Measurements from ENCODE around the gene CCR5AS.
"Not testable (repeated sequence)": the region's sequence is repeated elsewhere in the genome, so short reads cannot be mapped to it uniquely, and the experiment has no call there.

The CCR5AS gene

DNA sequence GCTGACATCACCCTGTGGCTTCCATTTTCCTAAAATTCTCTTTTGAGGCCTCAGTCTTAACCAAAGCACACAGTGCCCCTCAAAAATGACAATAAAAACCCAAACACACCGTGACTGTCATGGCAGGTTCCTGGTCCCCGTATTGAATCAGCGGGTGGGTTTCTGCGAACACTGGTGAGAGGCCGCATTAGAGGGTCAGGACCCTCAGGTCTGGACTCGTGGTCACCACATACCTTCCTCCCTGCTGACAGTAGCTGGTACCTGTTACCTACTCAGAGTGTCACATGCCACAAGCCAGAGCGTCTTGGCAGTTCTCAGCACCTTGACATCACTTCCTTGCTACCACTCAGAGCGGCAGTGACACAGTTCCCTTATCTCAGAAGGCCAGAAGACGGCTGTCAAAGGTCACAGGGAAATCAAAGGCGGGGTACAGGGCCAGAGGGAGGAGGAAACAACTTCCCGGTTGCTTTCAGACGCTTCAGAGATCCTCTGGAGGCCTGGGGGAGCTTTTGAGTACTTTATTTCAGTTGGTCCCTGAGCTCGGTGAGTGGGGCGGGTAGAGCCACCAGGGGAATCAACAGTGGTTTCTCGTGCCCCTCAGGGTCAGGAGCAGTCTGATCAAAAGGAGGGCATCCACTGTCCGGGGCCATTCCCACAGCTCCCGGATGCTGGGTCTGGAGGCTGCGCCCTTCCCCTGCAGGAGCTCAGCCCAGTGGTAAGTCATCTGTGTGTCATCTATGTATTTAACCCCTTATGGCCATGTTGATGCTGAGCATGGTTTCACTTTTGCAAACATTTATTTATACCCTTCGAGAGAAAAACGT, at the start of gene CCR5AS, which contains the start of gene CCRL2:
TSS of gene CCR5AS (minus strand) at position 279 of the 824 bp plus-strand sequence.
TSS of gene CCRL2 (plus strand) at position 472 of the 824 bp plus-strand sequence. CDS start 821 bp downstream, outside the sequence.
- no peak for DNase-seq

DNA sequence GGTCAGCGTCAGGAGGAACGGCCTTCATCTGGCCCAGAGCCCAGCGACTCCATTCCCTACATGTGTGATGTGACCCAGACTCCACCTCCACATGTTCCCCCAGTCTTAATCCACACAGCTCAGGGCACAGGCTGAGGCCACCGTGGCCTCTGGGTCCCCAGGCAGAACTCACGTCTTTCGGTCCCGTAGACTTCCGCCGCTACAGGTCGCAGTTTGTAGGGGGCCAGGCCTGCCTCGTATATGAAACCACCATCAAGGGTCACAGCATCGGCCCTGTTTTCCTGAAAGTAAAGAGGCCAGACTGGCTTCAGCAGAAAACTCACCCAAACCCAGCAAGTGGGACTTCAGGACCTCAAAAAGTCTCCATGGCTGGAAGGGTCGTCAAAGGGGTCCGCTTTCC, 49.3 kb upstream of the CCR5AS start:
- DNase-seq: no peak

DNA sequence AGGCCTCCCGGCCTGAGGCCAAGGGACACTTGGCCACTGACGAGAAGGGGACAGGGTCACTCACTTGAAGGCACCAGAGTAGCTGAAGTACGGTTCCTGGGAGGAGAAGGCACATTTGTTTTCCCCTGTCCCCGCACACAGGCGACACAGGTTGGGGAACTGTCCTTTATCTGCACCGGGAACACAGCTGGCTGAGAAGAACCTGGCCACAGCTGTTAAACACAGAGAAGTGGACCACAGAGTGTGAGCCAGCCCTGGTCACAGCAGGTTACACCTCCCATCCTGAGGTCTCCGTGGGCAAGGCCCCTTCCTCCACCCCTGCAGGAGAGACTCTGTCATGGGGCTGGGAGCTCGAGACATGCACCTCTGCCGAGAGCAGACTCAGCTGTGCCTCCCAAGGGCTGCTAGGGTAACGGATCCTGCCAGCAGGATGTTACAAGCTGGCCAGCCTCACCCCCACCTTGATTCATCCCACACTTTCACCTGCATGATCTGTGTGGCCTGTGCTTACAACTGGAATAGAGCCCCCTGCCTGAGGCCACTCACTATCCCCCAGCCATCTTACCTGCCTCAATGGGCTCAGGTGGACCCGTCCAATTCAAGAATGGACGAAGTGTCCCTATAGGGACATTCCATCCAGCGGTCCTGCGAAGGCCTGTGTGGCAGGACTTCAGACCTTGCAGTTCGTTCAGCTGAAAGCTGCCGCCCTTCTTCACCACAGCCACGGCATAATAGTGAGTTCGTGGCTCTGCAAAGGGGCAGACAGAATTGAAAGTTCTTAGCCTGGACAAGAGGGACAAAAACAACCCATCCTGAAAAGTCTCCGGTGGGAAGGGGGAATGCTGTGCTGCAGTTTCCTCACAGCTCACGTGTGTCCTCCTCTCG, 48.6 kb upstream of the CCR5AS start:
- no peak for DNase-seq

DNA sequence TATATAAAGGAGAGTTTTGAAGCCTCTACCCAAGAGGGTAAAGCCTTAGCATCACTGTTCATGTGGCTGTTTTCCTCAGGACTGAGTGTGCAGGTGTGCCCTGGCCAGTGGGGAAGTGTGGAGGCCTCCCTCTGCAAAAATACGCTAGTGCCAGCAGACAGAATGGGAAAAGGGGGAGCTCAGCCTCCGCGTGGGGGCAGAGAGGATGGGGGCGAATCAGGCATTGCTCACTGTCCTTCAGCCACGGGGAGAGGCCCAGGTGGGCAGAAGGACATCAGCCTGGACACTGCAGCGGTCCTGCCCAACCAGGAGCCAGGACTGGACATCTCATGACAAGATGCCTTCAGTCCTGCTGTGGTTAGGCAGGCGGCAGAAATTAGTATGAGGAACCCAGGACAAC, 47.7 kb upstream of the CCR5AS start:
- no peak for DNase-seq

DNA sequence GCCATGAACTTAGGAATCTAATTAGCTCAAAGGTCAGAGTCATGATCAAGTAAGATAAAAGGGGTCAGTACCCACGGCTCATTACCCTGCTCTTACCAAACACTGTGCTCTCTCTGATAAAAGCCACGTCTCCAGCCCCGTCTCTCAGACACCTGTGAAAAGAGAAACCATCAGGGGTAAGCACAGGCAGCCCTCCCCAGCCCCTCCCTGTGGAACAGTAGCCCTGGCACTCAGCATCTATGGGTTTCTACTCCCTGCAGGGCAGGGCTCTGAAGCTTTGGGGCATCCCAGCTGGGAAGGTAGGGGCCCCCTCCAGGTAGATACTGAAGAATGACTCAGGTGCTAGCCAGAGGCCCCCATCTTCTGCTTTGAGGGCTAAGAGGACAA, 47.3 kb upstream of the CCR5AS start:
- no peak for DNase-seq

DNA sequence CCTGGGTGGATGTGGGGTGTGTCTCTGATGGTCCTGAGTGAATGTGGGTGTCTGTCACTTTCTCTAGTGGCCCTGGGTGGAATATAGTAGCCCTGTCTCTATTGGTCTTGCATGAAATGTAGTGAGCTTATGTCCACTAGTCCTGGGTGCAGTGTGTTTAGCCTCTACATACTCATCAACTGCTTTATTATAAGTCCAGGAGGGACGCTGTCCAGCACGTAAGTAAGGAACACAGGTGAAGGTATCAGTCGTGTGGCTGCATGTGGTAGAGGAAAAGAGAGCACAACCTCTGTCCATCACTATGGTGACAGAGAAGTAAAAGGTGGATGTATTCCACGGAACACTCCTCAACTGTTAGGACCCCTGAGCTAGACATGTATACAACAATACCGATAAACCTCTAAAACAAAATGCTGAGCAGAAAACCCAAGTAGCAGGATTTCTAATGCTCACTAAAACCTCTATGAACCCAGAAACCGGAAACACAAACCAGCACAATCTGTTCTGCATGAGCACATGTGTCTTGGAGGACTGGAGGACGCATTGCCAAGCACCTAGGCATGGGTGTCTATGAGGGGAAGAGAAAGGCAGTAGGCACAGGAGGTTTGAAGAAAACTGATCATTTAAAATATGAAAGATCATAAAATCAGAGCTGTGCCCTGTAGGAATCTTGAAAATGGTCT, 46.8 kb upstream of the CCR5AS start:
- no peak for DNase-seq

DNA sequence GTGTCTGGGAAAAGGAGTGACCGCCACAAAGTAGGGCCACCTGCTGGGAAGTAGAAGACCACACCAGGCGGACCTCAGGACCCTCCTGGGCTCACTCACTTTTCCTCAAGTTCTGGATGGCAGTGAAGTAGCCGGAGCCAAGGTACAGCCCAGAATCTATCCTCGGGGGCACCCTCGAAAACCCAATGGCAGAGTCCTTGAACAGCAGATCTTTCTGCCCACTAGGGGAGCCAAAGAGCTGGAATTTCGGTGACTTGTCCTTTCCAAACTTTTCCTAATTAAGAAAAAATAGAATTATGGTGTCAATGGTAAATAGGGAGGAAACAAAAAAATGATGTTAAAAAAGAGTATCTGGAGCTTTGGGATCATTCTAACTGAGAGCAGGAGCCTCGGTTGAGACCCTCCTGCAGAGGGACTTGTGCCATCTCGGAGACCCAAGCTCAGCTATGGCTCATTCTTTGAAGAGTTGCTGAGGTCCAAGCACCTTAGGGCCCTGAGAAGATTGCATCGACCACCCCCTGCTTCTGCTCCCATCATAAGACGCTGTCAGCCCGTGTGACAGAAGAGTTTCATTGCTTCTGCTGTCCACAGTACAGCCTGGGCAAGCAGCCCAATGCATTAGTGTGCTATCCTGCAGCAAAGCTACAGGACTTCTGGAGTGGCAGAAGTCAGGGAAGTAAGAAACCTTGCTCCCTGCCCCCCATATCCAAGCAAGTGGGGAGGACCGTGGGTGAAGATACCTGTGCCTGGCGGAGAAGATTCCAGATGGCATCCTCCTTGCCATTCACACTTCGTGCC, 43.1 kb upstream of the CCR5AS start:
- DNase-seq: no peak

DNA sequence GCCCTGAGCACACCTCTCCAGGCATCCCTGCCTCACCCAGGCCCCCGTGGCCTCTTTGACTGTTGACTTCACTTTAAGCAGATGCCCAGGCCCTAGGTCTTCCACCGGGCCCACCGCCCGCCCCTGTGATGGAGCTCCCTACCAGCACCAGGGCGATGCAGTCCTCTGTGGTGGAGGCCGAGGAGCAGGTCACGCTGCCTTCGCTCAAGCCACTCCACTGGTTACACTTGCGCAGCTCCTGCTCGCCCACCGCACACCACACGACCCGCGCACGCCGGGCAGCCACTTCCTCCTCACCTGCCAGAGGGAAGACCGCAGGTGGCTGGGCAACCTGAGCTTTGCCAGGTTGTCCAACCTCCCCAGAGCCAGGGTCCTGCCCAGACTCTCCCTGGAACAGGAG, 41.9 kb upstream of the CCR5AS start:
- no peak for DNase-seq

DNA sequence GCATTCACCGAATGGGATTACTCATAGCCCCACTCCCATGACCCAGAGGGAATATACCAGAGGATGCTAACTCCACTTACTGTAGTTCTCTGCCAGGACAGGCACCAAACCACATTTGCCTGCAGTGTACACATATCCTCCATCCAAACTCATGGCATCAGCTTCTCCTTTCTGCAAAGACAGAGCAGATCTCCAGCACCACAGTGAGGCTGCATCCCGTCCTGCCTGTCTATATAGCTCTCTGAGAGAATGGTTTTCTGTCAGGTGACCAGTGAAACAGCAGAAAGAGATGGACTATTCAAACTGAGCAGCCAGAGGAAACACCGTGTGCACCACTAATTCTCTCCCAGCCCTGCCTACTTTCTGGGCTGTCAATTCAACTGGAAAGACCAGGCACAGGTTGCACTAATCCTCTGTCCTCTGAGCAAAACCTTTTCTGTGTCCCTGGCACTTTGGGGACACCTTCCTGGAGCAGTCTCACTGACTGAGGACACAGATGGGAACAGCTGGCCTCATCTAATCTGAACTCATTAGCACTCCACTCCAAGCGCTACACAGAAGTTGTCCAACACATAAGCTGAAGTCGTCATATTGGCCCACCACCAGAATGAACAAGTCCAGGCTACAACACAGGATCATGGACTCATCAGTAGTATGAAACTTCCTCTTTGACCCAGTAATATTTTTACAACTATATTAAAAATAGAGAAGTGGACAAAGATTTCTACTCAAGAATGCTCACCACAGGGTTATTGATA, 40.5 kb upstream of the CCR5AS start:
- no peak for DNase-seq

DNA sequence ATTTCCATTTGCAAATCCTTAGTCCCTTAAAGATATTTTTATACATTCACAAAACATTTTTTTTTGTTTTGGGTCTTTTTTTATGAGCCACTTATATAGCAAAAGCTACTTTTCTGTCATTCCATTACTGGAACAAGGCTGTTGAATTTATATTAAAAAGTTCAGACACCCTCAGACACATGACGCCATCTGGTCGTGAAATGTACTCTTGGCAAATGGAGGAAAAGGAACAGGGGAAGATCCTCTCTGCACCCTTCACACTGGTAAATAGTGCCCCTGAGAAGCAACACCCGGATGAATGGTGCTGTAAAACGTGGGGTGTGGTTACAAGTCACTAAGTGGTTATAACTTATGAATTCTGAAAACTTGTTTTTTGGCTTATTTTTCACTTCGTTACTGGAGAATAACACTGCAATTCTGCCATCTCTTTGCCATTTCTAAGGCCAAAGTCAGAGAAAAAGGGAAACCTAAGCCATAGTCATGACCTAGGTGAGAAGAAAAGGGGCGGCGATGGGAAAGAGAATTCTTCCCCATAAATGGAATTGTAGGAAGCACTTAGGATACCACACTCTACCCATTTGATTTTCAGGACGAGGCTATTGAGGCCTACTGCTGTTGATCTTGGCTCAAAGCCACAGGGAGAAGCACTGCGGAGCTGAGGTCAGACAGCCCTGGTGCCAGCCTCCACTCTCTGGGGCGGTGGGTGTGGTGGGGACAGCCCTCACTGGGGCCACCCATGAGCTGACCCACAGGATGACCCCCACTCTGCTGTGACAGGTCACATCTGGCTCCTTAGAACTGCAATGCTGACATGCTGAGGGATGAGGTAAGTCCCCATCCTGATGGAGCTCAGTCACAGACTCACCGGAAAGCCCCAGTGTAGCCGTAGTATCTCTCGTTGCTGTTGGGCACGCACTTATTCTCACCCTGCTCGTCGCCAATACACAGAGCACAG, 36.0 kb upstream of the CCR5AS start:
- DNase-seq: peak in 2 of 3 experiments; percentile 19 to 78

DNA sequence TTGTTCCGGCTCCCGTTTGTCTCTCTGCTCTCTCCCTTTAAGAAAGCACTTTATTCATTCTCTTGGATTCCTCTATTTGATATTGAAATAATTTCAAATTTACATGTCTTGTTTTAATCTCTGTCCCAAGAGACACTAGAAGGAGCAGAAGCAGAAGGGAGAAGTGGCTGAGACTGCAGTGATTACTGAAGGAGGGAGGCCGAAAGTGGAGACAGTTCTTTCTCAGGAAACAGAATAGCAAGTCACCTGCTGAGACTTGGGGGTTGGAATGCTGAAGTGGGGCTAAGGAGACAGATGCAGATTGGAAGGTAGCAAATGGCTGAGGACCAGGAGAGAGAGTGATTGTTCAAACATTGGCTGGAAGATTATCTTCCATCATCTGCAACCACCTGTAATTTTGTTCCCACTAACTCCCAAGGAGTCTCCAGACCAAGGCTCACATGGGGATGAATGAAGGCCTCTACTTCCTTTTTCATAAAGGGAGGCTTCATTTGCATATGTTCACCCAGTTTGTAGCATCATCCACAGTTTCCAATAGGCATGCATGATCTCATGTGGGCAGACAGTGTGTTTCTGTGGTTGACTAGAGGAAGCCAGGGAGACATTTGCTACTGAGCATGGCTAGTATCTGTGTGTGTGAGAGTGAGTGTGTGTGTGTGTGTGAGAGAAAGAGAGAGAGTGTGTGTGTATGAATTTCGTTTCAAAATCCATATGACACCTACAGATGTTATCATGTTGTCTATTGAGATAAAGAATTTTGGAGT, 33.8 kb upstream of the CCR5AS start:
- DNase-seq: peak in 2 of 3 experiments; percentile 4 to 15

DNA sequence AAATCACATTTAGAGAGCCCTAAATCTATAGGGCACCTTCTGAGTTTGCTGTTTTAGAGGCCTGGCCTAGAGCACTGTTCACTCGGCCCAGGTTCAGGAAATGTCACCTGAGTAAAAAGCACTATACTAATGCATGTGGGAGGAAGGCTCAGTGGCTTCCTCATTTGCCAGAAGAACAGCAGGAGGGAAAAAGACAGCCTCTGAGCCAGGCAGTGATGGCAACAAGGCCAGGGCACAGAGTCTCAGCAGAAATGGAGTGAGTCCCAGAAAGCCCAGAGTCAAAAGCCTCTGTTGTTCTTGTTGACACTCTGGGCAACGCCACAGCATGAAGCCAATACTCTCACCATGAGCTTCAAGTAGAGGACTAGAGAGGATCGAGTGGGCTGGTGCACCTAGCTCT, 32.0 kb upstream of the CCR5AS start:
- DNase-seq: no peak

DNA sequence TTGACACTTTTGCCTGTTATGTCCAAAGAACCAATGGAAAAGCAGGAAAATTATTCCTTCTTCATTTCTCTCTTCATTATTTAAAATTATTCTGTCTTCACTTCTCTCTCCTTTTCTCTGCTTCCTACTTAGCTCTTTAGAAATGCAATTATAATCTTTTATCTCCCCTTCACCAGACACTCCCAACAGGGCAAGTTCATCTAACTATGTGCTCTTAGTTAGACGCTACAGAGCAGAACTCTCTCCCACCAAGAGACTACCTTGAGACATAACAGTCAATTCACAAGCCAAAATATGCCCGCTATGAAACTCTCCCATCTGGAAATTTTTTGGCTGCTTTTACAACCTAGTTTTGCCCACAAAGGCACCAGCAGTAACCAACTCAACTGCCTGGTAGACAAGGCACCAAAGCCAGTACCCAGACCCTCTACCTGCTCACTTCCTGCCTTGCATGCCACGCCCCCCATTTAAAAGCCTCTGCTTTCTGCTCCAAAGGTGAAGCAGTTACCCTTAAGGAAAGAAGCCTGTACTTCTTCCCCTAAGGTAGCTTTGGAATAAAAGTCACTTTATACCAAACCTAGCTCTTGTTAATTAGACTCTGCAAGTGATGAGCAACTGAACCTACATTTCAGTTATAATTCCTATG, 28.3 kb upstream of the CCR5AS start:
- no peak for DNase-seq

DNA sequence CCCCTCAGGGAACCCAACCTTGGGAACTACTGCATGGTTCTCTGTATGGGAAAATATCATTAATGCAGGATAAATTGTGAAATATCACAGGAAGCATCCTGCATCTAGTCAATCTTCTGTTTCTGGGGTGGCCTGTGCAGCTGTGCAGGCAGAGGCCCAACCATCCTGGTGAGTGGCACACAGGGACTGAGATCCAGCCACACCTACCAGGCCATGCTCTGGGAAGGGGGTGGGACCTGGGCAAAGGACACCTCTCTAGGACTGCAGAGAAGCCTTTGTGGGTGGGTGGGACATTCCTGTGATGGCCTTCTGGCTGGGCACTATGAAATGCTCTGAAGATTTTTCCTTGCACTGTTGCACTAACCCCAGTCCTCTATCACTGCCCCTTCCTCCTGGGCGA, 27.0 kb upstream of the CCR5AS start:
- DNase-seq: no peak

DNA sequence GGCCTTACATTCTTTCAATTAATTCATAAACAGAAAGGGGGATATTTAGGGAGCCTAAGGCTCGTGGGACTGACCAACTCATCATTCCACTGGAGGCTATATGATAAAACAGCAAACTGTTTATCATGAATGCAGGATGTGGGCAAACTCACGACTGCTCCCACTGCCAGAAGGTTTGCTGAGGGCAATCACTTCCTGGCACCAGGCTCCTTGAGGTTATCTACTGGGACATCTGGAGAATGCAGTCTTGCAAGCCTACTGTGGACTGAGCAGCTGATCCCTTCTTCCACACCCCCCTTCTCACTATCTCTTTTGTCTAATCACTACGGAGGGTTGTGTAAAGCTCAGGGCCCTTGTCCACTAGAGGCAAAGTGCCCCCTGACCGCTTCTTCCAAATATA, 26.3 kb upstream of the CCR5AS start:
- DNase-seq: not testable (repeated sequence)

DNA sequence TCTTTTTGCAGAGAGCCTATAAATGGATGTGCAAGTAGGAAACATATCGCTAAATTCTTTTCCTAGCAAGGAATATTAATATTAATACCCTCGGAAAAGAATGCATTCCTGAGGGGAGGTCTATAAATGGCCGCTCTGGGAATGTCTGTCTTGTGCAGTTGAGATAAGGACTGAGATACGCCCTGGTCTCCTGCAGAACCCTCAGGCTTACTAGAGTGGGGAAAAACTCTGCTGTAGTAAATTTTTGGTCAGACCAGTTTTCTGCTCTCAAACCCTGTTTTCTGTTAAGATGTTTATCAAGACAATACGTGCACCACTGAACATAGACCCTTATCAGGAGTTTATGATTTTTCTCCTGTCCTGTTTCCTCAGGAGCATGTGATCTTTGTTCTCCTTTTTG, 25.0 kb upstream of the CCR5AS start:
- DNase-seq: not testable (repeated sequence)

DNA sequence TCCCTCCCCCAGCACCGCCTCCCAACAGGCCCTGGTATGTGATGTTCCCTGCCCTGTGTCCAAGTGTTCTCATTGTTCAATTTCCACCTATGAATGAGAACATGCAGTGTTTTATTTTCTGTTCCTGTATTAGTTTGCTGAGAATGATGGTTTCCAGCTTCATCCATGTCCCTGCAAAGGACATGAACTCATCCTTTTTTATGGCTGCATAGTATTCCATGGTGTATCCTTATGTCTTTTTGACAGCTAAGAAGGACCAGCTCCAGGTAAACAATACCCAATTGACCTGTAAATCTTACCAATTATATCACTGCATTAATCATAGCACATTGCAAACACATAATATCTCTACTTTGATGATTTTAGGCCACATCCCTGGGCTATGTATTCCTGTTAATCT, 24.0 kb upstream of the CCR5AS start:
- DNase-seq: not testable (repeated sequence)

DNA sequence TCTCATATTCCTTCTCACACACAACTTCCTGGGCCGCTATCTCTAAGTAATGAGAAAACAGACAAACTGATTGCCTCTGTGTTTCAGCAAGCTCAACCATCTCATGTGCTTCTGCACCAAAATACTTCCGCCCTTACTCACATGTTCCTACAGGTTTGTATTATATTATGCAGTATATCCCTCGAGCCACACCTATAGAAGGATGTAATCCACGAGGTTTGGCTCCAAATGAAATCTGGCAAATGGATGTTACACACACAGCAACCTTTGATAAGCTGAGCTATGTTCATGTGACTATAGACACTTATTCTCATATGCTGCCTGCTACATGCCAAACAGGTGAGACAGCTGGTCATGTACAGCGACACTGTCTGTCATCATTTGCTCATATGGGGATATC, 22.8 kb upstream of the CCR5AS start:
- DNase-seq: peak in 1 of 3 experiments; percentile 31

DNA sequence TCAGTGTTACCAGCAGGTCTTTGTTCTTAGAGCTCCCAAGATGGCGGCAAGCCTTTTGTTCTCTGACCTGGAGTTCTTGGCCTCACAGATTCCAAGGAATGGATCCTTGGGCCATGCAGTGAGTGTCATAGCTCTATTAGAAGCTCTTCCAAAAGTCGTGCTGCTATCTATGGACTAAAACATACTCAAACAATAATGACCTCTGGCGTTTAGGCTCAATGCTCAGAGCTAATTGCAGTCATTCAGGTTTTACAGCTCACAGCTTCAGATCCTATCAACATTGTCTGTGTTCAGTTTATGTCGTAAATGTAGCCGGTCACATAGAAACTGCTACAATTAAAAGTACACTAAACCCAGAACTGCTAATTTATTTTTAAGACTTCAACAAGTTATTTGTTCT, 22.4 kb upstream of the CCR5AS start:
- DNase-seq: peak in 1 of 3 experiments; percentile 43

Measured in NCI-H1417 (cell line).